NCI-H2029 (cell line): ENCODE data around the gene ACTN1.
"Not testable (repeated sequence)": the region's sequence is repeated elsewhere in the genome, so short reads cannot be mapped to it uniquely, and the experiment has no call there.

Experiments used
- DNase-seq: peaks from one replicate; lab custom pipeline; 2025; lab: John Stamatoyannopoulos, UW

ACTN1 gene

GRCh38 chr14:68986926-68987652 is 8.0 kb upstream of the ACTN1 start:
- DNase-seq: no peak

DNA sequence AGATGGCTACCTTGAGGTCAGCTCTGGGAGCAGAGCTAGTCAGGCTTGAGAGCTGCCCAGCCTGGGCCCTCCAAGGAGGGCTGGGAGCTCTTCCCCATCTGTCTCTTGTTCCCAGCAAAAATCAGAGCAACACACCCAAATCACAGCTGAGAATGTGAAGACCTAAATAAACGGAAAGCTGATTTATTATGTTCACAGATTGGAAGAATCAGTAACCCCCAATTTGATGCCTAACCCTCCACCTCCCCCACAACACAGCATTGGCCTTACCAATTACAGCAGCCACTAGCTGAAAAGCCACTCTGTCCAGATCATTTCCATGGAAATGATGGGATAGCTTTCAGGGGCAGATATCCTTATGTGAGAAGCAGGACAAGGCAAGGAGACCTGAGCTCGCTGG is 7.1 kb upstream of the ACTN1 start:
- DNase-seq: no peak

DNA sequence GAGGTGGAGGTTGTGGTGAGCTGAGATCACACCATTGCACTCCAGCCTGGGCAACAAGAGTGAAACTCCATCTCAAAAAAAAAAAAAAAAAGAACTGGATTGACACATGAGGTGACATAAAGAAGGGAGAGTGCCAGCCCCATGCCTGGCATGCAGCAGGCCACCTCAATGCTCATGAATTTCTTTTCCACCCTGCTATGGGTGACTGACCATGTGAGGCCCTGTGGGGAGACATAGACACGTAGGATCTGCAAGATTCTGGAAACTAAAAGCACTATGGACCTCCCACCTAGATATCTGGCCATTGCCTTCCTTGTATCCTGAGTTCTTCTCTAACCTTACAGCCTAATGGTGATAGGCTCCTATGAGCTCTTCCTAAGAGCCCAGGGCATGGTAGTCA is 5.6 kb upstream of the ACTN1 start:
- no peak for DNase-seq

GRCh38 chr14:68983191-68983590 is 4.1 kb upstream of the ACTN1 start:
- no peak for DNase-seq

- DNase-seq: no peak
Observed at GRCh38 chr14:68982581-68982980, 3.5 kb upstream of the ACTN1 start.

DNA sequence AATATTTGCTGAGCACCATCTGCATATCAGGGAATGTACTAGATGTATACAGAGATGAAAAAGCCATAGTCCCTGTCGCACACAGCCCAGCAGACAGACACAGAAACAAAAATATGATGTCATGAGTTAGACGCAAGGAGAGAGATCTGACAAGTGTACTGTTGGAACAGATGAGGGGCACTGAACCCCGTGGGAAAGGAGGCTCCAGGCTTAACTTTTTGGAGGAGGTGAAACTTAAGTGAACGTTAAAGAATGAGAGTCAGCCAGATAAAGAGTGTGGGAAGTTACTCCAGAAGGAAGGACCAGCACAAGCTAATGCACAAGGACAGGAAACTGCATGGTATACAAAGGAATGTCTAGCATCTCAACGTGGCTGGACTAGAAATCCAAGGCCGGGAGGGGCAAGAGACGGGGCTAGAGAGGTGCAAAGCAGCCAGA is 2.5 kb upstream of the ACTN1 start:
- DNase-seq: no peak

DNA sequence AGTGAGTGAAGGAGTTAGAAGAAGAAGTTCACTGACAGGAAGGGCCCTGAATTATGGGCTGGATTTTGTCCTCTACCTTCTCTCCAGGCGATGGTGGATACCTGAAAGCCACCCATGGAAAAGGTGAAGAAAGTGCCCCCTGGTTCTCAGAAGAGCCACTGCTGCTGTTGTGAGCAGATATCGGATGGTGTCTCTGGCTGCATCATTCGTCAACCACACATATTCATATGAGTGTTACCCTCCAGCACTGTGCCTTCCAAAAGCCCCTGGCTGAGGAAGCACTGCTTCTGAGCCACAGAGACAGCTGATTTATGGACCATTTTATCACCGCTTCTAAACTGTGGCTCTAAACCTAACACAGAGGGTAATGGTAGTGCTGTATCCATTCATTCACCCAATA is 2.0 kb upstream of the ACTN1 start:
- no peak for DNase-seq

DNA sequence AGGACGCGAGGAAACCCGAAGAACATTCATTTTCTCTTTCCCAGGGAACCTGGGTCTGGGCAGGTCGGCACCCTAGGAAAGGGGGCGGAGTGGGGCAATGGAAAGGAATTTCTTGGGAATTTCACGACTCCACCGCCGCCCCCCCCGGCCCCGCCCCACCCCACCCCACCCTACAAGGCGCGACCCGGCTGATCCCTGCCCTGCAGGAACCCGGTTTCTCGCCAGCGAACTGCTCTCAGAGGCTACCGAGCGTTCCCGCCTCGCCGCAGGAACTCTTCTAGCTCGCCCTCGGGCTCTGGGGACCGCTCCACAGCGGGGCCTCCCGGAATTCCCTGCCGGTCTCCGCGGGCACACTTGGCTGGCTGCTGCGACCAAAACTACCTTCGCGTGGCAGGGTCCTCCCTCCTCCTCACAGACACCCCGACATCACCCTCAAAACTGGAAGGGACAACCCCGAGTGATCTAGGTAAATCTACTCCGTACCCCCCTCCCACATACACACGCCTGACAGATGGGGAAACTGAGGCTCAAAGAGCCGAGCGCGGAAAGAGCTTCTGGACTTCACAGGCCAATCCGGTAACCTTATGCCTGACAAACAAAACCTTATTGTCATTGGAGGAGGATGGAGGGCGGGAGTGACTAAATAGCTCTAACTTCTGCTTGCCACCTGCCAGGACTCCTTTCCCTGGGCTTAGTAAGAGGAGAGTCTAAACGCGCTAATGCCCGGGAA is 785 bp upstream of the ACTN1 start:
- peak; percentile 9 for DNase-seq

- no peak for DNase-seq
Observed at GRCh38 chr14:68978172-68978911, 760 bp downstream of the ACTN1 start.

- no peak for DNase-seq
Observed at GRCh38 chr14:68977718-68978171, 1.4 kb downstream of the ACTN1 start.

DNA sequence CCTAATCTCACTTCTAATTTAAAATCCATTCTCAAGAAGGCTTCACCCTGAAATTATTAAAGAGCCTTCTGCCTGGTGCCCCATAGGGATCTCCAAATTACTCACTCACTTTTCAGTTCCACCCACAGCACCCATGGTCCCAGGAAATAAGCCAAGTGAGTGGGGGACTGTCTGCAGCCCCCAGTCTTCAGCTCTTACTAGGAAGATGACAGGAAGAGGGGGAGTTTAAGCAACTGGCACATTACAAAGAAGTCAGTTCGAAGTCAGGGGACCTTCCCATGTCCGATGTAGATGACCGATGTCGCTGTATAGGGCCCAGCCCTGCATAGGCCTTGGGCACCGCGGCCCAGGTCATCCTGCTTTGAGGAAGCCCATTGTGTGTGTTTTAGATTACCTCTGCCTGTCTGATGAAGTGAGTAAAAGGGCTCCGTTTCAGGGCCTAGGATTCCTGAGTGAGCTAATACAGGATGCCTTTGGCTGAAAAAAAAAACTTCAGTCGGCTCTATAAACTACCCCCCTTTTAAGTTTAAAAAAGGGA is 1.9 kb downstream of the ACTN1 start:
- DNase-seq: no peak

DNA sequence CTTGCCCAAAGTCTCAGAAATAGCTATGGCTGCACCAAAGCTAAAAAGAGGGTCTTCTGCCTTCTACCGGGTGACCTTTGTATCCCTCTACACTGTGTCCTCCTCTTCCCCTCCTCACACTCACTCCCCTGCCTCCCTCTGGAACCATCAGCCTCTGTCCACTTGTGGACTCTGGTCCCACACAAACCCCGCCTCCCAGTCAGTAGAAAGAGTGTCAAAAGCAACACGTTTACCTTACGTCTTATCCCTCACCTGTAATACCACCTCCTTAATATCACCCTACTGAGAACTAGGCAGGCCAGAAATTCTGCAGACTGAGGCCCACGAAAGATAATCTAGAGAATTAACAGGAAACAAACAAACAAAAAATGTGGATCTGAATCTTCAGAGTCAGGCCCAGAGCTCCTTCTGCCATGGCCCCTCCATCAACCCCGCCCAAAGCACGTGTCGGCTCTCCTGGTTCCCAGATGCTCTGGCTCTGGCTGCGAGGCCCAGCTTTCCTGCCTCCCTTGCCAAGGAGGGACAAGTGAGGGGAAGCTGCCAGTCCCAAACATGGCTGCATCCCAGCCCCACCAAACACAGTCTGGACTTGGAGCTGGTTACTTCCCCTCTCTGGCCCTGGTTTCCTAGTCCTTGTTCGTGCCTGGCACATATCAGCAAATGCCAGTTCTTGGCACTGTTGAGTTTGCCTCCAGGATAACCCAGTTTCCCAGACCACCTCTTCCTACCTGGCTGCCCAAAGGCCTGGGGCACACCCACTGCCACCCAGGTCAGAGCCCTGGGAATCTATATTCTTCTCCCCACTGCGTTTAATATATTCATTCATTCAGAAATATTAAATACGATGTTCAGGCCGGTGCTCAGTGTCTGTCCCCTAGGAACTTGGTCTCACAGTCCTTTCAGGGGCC is 2.7 kb downstream of the ACTN1 start:
- no peak for DNase-seq

- no peak for DNase-seq
Observed at GRCh38 chr14:68975667-68976066, 3.4 kb downstream of the ACTN1 start.

GRCh38 chr14:68974759-68975347 is 4.2 kb downstream of the ACTN1 start:
- DNase-seq: no peak

GRCh38 chr14:68973639-68974038 is 5.5 kb downstream of the ACTN1 start:
- no peak for DNase-seq

GRCh38 chr14:68973219-68973565 is 5.9 kb downstream of the ACTN1 start:
- not testable (repeated sequence) for DNase-seq

GRCh38 chr14:68972507-68973218 is 6.4 kb downstream of the ACTN1 start:
- DNase-seq: no peak

DNA sequence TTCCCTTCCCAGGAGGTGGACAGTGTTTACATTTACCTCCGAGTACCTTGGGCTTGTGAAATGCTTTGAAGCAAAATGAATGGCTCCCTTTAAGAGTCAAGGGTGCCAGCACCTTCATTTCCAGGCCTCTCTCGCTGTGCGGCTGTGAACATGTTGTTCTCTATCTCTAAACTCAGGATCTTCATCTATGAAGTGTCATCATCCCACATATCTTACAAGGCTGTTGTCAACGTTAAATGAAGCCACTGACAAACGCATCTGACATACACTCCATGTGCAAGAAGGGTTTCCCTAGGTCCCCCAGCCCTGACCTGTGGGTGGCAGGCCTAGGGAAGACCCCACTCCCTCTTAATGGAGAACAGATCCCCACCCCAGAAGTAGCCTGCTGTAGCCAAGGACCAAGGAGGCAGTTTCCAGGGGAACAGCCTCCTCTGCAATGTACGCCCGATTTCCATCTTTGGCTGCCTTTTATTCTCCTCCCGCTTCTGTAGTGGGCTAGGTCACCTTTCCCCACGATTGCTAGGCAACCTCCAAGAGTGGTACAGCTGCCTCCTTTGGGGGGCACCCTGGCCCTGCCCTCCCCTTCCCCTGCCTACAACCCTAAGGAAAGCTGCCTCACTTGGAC is 7.6 kb downstream of the ACTN1 start:
- no peak for DNase-seq

- DNase-seq: no peak
Observed at GRCh38 chr14:68970736-68971135, 8.4 kb downstream of the ACTN1 start.

- DNase-seq: no peak
Observed at GRCh38 chr14:68970038-68970612, 9.0 kb downstream of the ACTN1 start.
